ENCODE measurements around the gene PSMG1. TPM values are rescaled to one million over a fixed set of nuclear protein-coding genes. Genes with fewer than 3 reads are reported as not detected.

PSMG1 gene
- total RNA-seq, 1 donor, result 61.2 TPM

- Histone ChIP-seq H3K4me3 (ENCODE audit: insufficient read depth, low read length) (no peak overlapping the region), H4K20me1 (ENCODE audit: insufficient read depth, low read length) (no peaks in the 10 kb centered on the region), H3K36me3 (ENCODE audit: insufficient read depth, low read length) (no peaks in the 10 kb centered on the region), H3K4me2 (ENCODE audit: insufficient read depth, low read length) (no peak overlapping the region), H3K4me1 (ENCODE audit: insufficient read depth, low read length) (no peaks in the 10 kb centered on the region), H3K27me3 (ENCODE audit: insufficient read depth, low read length) (peaks cover 15% of the 10 kb centered on the region), H2AFZ (ENCODE audit: low read length) (no peak overlapping the region), H3K9me3 (ENCODE audit: low read depth, low read length) (no peaks in the 10 kb centered on the region), H3K79me2 (ENCODE audit: insufficient read depth, low read length) (no peaks in the 10 kb centered on the region), H3K27ac (ENCODE audit: low read depth, low read length) (no peak overlapping the region)
- peak; percentile 68 for TF ChIP-seq CTCF (IDR thresholded peaks at IDR 0.05; ENCODE audit: extremely low read depth, low read depth, low read length)
- DNase-seq (ENCODE audit: insufficient read length, low spot score, missing footprints), result no peak
These were observed 57.3 kb downstream of the PSMG1 start for GRCh38 chr21:39125752-39126485.

Other genes with a start within 250 kb of the PSMG1 start
- gene BRWD1, start 130.2 kb upstream of the PSMG1 start, total RNA-seq, result 71.3 and 71.9 TPM in 2 replicates
- gene HMGN1, start 165.6 kb upstream of the PSMG1 start, total RNA-seq, result 130 and 154 TPM in 2 replicates

Measured in osteoblast (primary cell).